Breast epithelium (tissue), 3 donors: Measurements from ENCODE around the gene ZSWIM6.

Experiments
- CTCF ChIP-seq, 3 donors: fragments of 450-650 bp; IDR thresholded peaks; one replicate each; pipeline ENCODE4 v1.5.1; 2016 to 2017; ENCODE audit warnings: antibody characterized with exemption in 3 of 3, mild to moderate bottlenecking in 3 of 3, moderate library complexity in 3 of 3
- POLR2A ChIP-seq: fragments of 450-650 bp; IDR thresholded peaks from one replicate; pipeline ENCODE4 v1.6.1; 2016; ENCODE audit warnings: antibody characterized with exemption, mild to moderate bottlenecking, moderate library complexity
- POLR2AphosphoS5 ChIP-seq, 3 donors: sonication (generic); formaldehyde crosslinking; IDR thresholded peaks; one replicate each; pipeline ENCODE4 v1.6.1; 2017; ENCODE audit warnings: antibody characterized with exemption in 3 of 3

DNA sequence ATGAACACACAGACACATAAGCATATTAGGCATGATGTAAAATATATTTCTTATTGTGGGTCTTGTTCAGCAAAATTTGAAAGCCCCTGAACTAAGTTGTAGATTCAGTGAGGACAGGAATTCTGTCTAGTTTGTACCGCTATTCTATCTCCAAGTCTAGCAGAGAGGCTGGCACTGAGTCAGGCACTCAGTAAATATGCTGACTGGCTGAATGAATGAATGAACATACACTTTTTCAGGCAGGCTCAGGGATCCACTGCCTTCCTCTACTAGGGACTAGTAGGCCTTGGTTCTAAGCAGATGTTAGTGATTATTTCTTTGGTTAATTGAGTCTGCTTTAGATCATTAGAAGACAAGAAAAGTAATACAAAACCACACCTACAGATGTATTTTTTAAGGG lies 157.5 kb downstream of the ZSWIM6 start:
- TF ChIP-seq POLR2A (no peak), CTCF (IDR thresholded peaks at IDR 0.05) (no peak), POLR2AphosphoS5 (IDR thresholded peaks at IDR 0.05) (no peak)
